ENCODE measurements around the gene RPRD1B. TPM values are rescaled to one million over a fixed set of nuclear protein-coding genes. Genes with fewer than 3 reads are reported as not detected.

Gene RPRD1B
- polyA plus RNA-seq, 6 donors from 2014 or later, result 2.8 to 4.4 (median 4.2) TPM; not detected in 1

- no peak for ATAC-seq (ENCODE audit: low read depth in 2 of 2)
Measured at GRCh38 chr20:37992802-37993409, 40.6 kb upstream of the RPRD1B start.

GRCh38 chr20:37994512-37994911, 39.0 kb upstream of the RPRD1B start:
- peak overlapping the region in 2 of 6 donors; percentile 42 to 60 for H3K27ac Mint-ChIP-seq
- H3K4me1 Mint-ChIP-seq, result peaks cover 12 to 18% (median 15%) of the 10 kb centered on the region in 3 donors
- H3K27me3 Mint-ChIP-seq, result no peaks in the 10 kb centered on the region
- peaks cover 10 to 28% of the 10 kb centered on the region in 2 donors for H3K36me3 Mint-ChIP-seq
- H3K9me3 Mint-ChIP-seq, result no peaks in the 10 kb centered on the region
- ATAC-seq (ENCODE audit: low read depth in 2 of 2), result no peak
- DNase-seq, result no peak
- H3K4me3 Mint-ChIP-seq, result no peak overlapping the region

More at GRCh38 chr20:37992802-37993409, 40.6 kb upstream of the RPRD1B start:
- Mint-ChIP-seq H3K27me3 (no peaks in the 10 kb centered on the region), H3K36me3 (peaks cover 10 to 25% of the 10 kb centered on the region in 2 donors), H3K4me3 (peak overlapping the region in 1 of 8 donors; percentile 25), H3K27ac (peak overlapping the region in 1 of 6 donors; percentile 58), H3K4me1 (peaks cover 12 to 16% (median 15%) of the 10 kb centered on the region in 3 donors), H3K9me3 (no peaks in the 10 kb centered on the region)
- DNase-seq, result peak; percentile 27

- Mint-ChIP-seq H3K27ac (no peak overlapping the region), H3K4me3 (no peak overlapping the region), H3K4me1 (peaks cover 4 to 12% (median 7%) of the 10 kb centered on the region in 3 donors), H3K27me3 (no peaks in the 10 kb centered on the region), H3K9me3 (no peaks in the 10 kb centered on the region), H3K36me3 (peaks cover 13 to 41% of the 10 kb centered on the region in 2 donors)
- no peak for ATAC-seq (ENCODE audit: low read depth in 2 of 2)
- DNase-seq, result no peak
Measured at GRCh38 chr20:37995856-37996605, 37.5 kb upstream of the RPRD1B start.

- no peaks in the 10 kb centered on the region for H3K9me3 Mint-ChIP-seq
- ATAC-seq (ENCODE audit: low read depth in 2 of 2) (no peak), DNase-seq (no peak)
- peaks cover 0 to 7% (median 0%) of the 10 kb centered on the region in 3 donors for H3K4me1 Mint-ChIP-seq
- peak overlapping the region in 1 of 6 donors; percentile 87 for H3K27ac Mint-ChIP-seq
- H3K4me3 Mint-ChIP-seq, result no peak overlapping the region
- peaks cover 17 to 46% of the 10 kb centered on the region in 2 donors for H3K36me3 Mint-ChIP-seq
- no peaks in the 10 kb centered on the region for H3K27me3 Mint-ChIP-seq
Measured at GRCh38 chr20:37997516-37997915, 36.0 kb upstream of the RPRD1B start.

GRCh38 chr20:37999526-38000263, 33.9 kb upstream of the RPRD1B start:
- ATAC-seq (ENCODE audit: low read depth in 2 of 2) (no peak), DNase-seq (no peak)
- H3K27ac Mint-ChIP-seq, result peak overlapping the region in 1 of 6 donors; percentile 45
- no peaks in the 10 kb centered on the region for H3K27me3 Mint-ChIP-seq
- no peaks in the 10 kb centered on the region for H3K9me3 Mint-ChIP-seq
- H3K36me3 Mint-ChIP-seq, result peaks cover 24 to 49% of the 10 kb centered on the region in 2 donors
- H3K4me1 Mint-ChIP-seq, result peaks cover 0 to 7% (median 0%) of the 10 kb centered on the region in 3 donors
- H3K4me3 Mint-ChIP-seq, result no peak overlapping the region

GRCh38 chr20:38000293-38000692, 33.3 kb upstream of the RPRD1B start:
- Mint-ChIP-seq H3K27ac (no peak overlapping the region), H3K27me3 (no peaks in the 10 kb centered on the region), H3K4me1 (peaks cover 0 to 3% (median 0%) of the 10 kb centered on the region in 3 donors), H3K9me3 (no peaks in the 10 kb centered on the region), H3K4me3 (no peak overlapping the region), H3K36me3 (peaks cover 24 to 43% of the 10 kb centered on the region in 2 donors)
- ATAC-seq (ENCODE audit: low read depth in 2 of 2) (no peak), DNase-seq (no peak)

GRCh38 chr20:38001173-38001875, 32.2 kb upstream of the RPRD1B start:
- Mint-ChIP-seq H3K4me1 (peaks cover 0 to 4% (median 1%) of the 10 kb centered on the region in 3 donors), H3K36me3 (peaks cover 24 to 41% of the 10 kb centered on the region in 2 donors), H3K27me3 (no peaks in the 10 kb centered on the region), H3K9me3 (no peaks in the 10 kb centered on the region), H3K27ac (peak overlapping the region in 3 of 6 donors; percentile 52 to 61 (median 58)), H3K4me3 (no peak overlapping the region)
- ATAC-seq (ENCODE audit: low read depth in 2 of 2) (no peak), DNase-seq (no peak)

GRCh38 chr20:38001981-38002380, 31.6 kb upstream of the RPRD1B start:
- Mint-ChIP-seq H3K4me1 (peaks cover 0 to 8% (median 6%) of the 10 kb centered on the region in 3 donors), H3K27me3 (no peaks in the 10 kb centered on the region), H3K27ac (no peak overlapping the region), H3K9me3 (no peaks in the 10 kb centered on the region), H3K4me3 (no peak overlapping the region), H3K36me3 (peaks cover 24 to 43% of the 10 kb centered on the region in 2 donors)
- DNase-seq (no peak), ATAC-seq (ENCODE audit: low read depth in 2 of 2) (no peak)

GRCh38 chr20:38002422-38002821, 31.1 kb upstream of the RPRD1B start:
- peaks cover 0 to 8% (median 6%) of the 10 kb centered on the region in 3 donors for H3K4me1 Mint-ChIP-seq
- H3K36me3 Mint-ChIP-seq, result peaks cover 24 to 43% of the 10 kb centered on the region in 2 donors
- no peak overlapping the region for H3K27ac Mint-ChIP-seq
- no peaks in the 10 kb centered on the region for H3K27me3 Mint-ChIP-seq
- ATAC-seq (ENCODE audit: low read depth in 2 of 2) (no peak), DNase-seq (no peak)
- H3K9me3 Mint-ChIP-seq, result no peaks in the 10 kb centered on the region
- H3K4me3 Mint-ChIP-seq, result no peak overlapping the region

- H3K4me3 Mint-ChIP-seq, result no peak overlapping the region
- no peak for DNase-seq
- H3K9me3 Mint-ChIP-seq, result no peaks in the 10 kb centered on the region
- H3K4me1 Mint-ChIP-seq, result peaks cover 0 to 10% (median 6%) of the 10 kb centered on the region in 3 donors
- H3K27me3 Mint-ChIP-seq, result no peaks in the 10 kb centered on the region
- no peak overlapping the region for H3K27ac Mint-ChIP-seq
- peaks cover 21 to 33% of the 10 kb centered on the region in 2 donors for H3K36me3 Mint-ChIP-seq
- no peak for ATAC-seq (ENCODE audit: low read depth in 2 of 2)
Measured at GRCh38 chr20:38004416-38004815, 29.1 kb upstream of the RPRD1B start.

- Mint-ChIP-seq H3K4me3 (no peak overlapping the region), H3K36me3 (peaks cover 13 to 20% of the 10 kb centered on the region in 2 donors), H3K27me3 (no peaks in the 10 kb centered on the region), H3K27ac (no peak overlapping the region), H3K4me1 (peaks cover 0 to 8% (median 6%) of the 10 kb centered on the region in 3 donors), H3K9me3 (no peaks in the 10 kb centered on the region)
- DNase-seq (no peak), ATAC-seq (ENCODE audit: low read depth in 2 of 2) (no peak)
Measured at GRCh38 chr20:38005903-38006302, 27.6 kb upstream of the RPRD1B start.

- Mint-ChIP-seq H3K4me1 (peaks cover 0 to 8% (median 6%) of the 10 kb centered on the region in 3 donors), H3K9me3 (no peaks in the 10 kb centered on the region)
Measured at GRCh38 chr20:38007526-38007925, 26.0 kb upstream of the RPRD1B start.

More at GRCh38 chr20:38007526-38007925, 26.0 kb upstream of the RPRD1B start:
- Mint-ChIP-seq H3K27me3 (no peaks in the 10 kb centered on the region), H3K27ac (no peak overlapping the region), H3K36me3 (peaks cover 15 to 24% of the 10 kb centered on the region in 2 donors), H3K4me3 (no peak overlapping the region)
- DNase-seq, result no peak
- no peak for ATAC-seq (ENCODE audit: low read depth in 2 of 2)
